ENCODE results near the gene RBM5.

GRCh38 chr3:50158530-50159146, 69.9 kb downstream of the RBM5 start:
- TF ChIP-seq CTCF (IDR thresholded peaks at IDR 0.05 in 4 of 5, conservative IDR thresholded peaks at IDR 0.05 in 1 of 5) (no peak), POLR2A (IDR thresholded peaks at IDR 0.05) (no peak)

All from gastrocnemius medialis (tissue), 4 donors.